Measurements from ENCODE around the gene WIPF3.

DNA sequence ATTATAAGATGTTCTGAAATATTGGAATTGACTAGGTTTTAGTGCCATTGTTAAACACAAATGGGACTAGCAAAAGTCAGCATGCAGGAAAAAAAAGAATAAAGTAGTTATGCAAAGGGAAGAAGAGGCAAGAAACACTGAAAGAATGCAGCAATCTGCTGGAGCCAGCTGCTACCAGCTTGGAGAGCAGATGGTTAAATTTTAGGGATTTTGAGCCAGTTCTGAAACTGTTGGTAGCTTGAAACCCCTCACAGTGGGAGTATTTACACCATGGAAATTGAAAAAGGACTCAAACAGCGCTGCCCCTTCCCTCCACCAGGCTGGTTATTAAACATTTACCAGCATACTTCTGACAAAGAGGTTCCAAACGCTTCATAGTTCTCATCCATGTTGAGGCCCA, 142.3 kb downstream of the WIPF3 start:
- TF ChIP-seq GATA3 (IDR thresholded peaks at IDR 0.05; ENCODE audit: low read depth, low read length), result no peak
- TF ChIP-seq GATA2 (IDR thresholded peaks at IDR 0.05; ENCODE audit: low read depth, low read length), result no peak
